Lung (tissue), 12 donors: Measurements from ENCODE around the gene INPP5E. TPM values are rescaled to one million over a fixed set of nuclear protein-coding genes. Genes with fewer than 3 reads are reported as not detected.
"Not testable (repeated sequence)": the region's sequence is repeated elsewhere in the genome, so short reads cannot be mapped to it uniquely, and the experiment has no call there.

Source experiments
- ATAC-seq: fragments of 200-7000 bp; cut with Tn5 transposase; one replicate; pipeline ENCODE4 v1.9.1; 2020; ENCODE audit warnings: moderate number of reproducible peaks; ENCODE audit not compliant: insufficient read depth, low FRiP score
- DNase-seq, 3 donors: peaks; one replicate each; pipeline ENCODE4 v3.0.0-alpha.2; 2013 to 2017
- H3K27ac ChIP-seq, 2 donors: one replicate each; pipeline ENCODE4 v1.5.1; 2013; ENCODE audit warnings: mild to moderate bottlenecking in 2 of 2, moderate library complexity in 2 of 2, control low read depth in 1 of 2, inconsistent platforms in 1 of 2, low read depth in 1 of 2, low read length in 1 of 2
- H3K27me3 ChIP-seq, 3 donors: one replicate each; pipeline ENCODE4 v1.5.1; 2013; ENCODE audit warnings: low read length in 2 of 3; ENCODE audit not compliant: control insufficient read depth in 3 of 3, insufficient read depth in 3 of 3
- H3K36me3 ChIP-seq, 4 donors: one replicate each; pipeline ENCODE4 v1.5.1; 2013; ENCODE audit warnings: low read length in 4 of 4, mild to moderate bottlenecking in 1 of 4, moderate library complexity in 1 of 4; ENCODE audit not compliant: control insufficient read depth in 4 of 4, insufficient read depth in 4 of 4
- H3K4me1 ChIP-seq, 5 donors: one replicate each; pipeline ENCODE4 v1.5.1; 2013; ENCODE audit warnings: low read length in 5 of 5, mild to moderate bottlenecking in 2 of 5, moderate library complexity in 1 of 5; ENCODE audit not compliant: control insufficient read depth in 5 of 5, insufficient read depth in 5 of 5
- H3K4me3 ChIP-seq: one replicate; pipeline ENCODE4 v1.5.1; 2013; ENCODE audit warnings: mild to moderate bottlenecking, control low read depth, moderate library complexity
- H3K9ac ChIP-seq, 2 donors: one replicate each; pipeline ENCODE4 v1.5.1; 2013; ENCODE audit warnings: low read length in 2 of 2, control low read depth in 1 of 2; ENCODE audit not compliant: insufficient read depth in 1 of 2
- H3K9me3 ChIP-seq, 4 donors: one replicate each; pipeline ENCODE4 v1.5.1; 2013; ENCODE audit warnings: low read length in 3 of 4, mild to moderate bottlenecking in 1 of 4, moderate library complexity in 1 of 4; ENCODE audit not compliant: control insufficient read depth in 4 of 4, insufficient read depth in 3 of 4
- CTCF ChIP-seq: IDR thresholded peaks from 2 replicates; pipeline ENCODE4 v1.5.1; 2012; ENCODE audit warnings: mild to moderate bottlenecking; ENCODE audit errors: control extremely low read depth, extremely low read depth
- WGBS, 2 donors: extraction: QIAGEN DNeasy Blood & Tissue Kit; methylation state at CpG; one replicate each; pipeline ENCODE4 v1.1.7; 2013; 5-methylcytosine and 5-hydroxymethylcytosine counted together
- polyA plus RNA-seq, 2 donors: library from polyadenylated mRNA; stranded (reverse); fragments of 200-250 nt; gene quantifications; one replicate each; pipeline ENCODE4 v1.2.1, GENCODE V29; 2013
- total RNA-seq, 2 donors: library from RNA; depleted of rRNA in 1 of 2; stranded (reverse); fragments of >200 nt in 1 of 2; gene quantifications; one replicate each; pipeline ENCODE4 v1.2.1, GENCODE V29; 2014 to 2021
- donor health status: control.
- donor health status: control.
- donor health status: Bipolar disorder and iron deficiency.
- donor health status: healthy.
- donor health status: DM: yes; HTN: yes; CAD: no.

The INPP5E gene
- total and polyA plus RNA-seq, 4 donors = 7.2 to 18.4 (median 8.6) TPM

- no peaks in the 10 kb centered on the region for H3K9me3 ChIP-seq
- peaks cover 10 to 54% (median 14%) of the 10 kb centered on the region in 4 donors for H3K36me3 ChIP-seq
- DNase-seq (no peak), ATAC-seq (no peak)
- no peaks in the 10 kb centered on the region for H3K4me1 ChIP-seq
- 92 to 93% methylated on average over 12 of the region's 12 CpGs for WGBS, 2 donors
- H3K27ac ChIP-seq = no peak overlapping the region
- H3K27me3 ChIP-seq = no peaks in the 10 kb centered on the region
- H3K4me3 ChIP-seq = no peak overlapping the region
- no peak for TF ChIP-seq CTCF
- no peak overlapping the region for H3K9ac ChIP-seq
These were observed 12.9 kb downstream of the INPP5E start for GRCh38 chr9:136426787-136427186.

GRCh38 chr9:136425367-136425766 lies 14.3 kb downstream of the INPP5E start:
- H3K9ac ChIP-seq, ATAC-seq, H3K4me3 ChIP-seq, H3K27ac ChIP-seq, H3K9me3 ChIP-seq, DNase-seq, H3K4me1 ChIP-seq, H3K27me3 ChIP-seq: not testable (repeated sequence)
- WGBS, 2 donors = 75 to 87% methylated on average over 7 of the region's 7 CpGs
- H3K36me3 ChIP-seq = peaks cover 13 to 52% (median 18%) of the 10 kb centered on the region in 4 donors

GRCh38 chr9:136424750-136425362 lies 14.8 kb downstream of the INPP5E start:
- no peak overlapping the region for H3K9ac ChIP-seq
- peaks cover 16 to 47% (median 18%) of the 10 kb centered on the region in 4 donors for H3K36me3 ChIP-seq
- H3K4me1 ChIP-seq = no peaks in the 10 kb centered on the region
- DNase-seq = no peak
- TF ChIP-seq CTCF = no peak
- 89 to 96% methylated on average over 27 of the region's 27 CpGs for WGBS, 2 donors
- no peak for ATAC-seq
- no peak overlapping the region for H3K27ac ChIP-seq
- H3K9me3 ChIP-seq = no peaks in the 10 kb centered on the region
- H3K4me3 ChIP-seq = no peak overlapping the region
- no peaks in the 10 kb centered on the region for H3K27me3 ChIP-seq

- H3K4me1 ChIP-seq = no peaks in the 10 kb centered on the region
- no peaks in the 10 kb centered on the region for H3K27me3 ChIP-seq
- 92 to 97% methylated on average over 43 of the region's 43 CpGs for WGBS, 2 donors
- no peak for TF ChIP-seq CTCF
- H3K4me3 ChIP-seq = no peak overlapping the region
- DNase-seq (no peak), ATAC-seq (no peak)
- H3K9ac ChIP-seq = no peak overlapping the region
- no peak overlapping the region for H3K27ac ChIP-seq
- H3K36me3 ChIP-seq = peaks cover 17 to 44% (median 23%) of the 10 kb centered on the region in 4 donors
- H3K9me3 ChIP-seq = no peaks in the 10 kb centered on the region
These were observed 16.1 kb downstream of the INPP5E start for GRCh38 chr9:136423432-136424146.
